Esophagus squamous epithelium (tissue), 5 donors: ENCODE results near the gene SCAMP5. TPM values are rescaled to one million over a fixed set of nuclear protein-coding genes. Genes with fewer than 3 reads are reported as not detected.

Source experiments
- DNase-seq: peaks from one replicate; lab custom pipeline; 2025; lab: John Stamatoyannopoulos, UW
- H3K27ac ChIP-seq, 4 donors: fragments of 200-600 bp; sonication (generic); one replicate each; pipeline ENCODE4 v1.5.1; 2016 to 2019; ENCODE audit warnings: mild to moderate bottlenecking in 1 of 4
- H3K27me3 ChIP-seq, 4 donors: fragments of 200-600 bp; sonication (generic); 1 replicate in 3 of 4; 2 replicates in 1 of 4; pipeline versions ENCODE4 v1.5.1 to v1.6.0; 2017 to 2021; ENCODE audit warnings: antibody characterized with exemption in 1 of 4
- H3K36me3 ChIP-seq, 3 donors: fragments of 200-600 bp; sonication (generic); one replicate each; pipeline ENCODE4 v1.5.1; 2016 to 2019
- H3K4me1 ChIP-seq, 3 donors: fragments of 200-600 bp; sonication (generic); one replicate each; pipeline ENCODE4 v1.5.1; 2017 to 2019
- H3K4me3 ChIP-seq, 4 donors: fragments of 200-600 bp; sonication (generic); 1 replicate in 3 of 4; 2 replicates in 1 of 4; pipeline ENCODE4 v1.5.1; 2016 to 2019; ENCODE audit warnings: mild to moderate bottlenecking in 2 of 4, moderate library complexity in 1 of 4
- H3K9me3 ChIP-seq, 3 donors: fragments of 200-600 bp; sonication (generic); one replicate each; pipeline ENCODE4 v1.5.1; 2016 to 2019
- CTCF ChIP-seq, 6 experiments: fragments of 450-650 bp in 4 of 6; fragments of 200-600 bp in 2 of 6; sonication (generic) in 2 of 6; IDR thresholded peaks; one replicate each; pipeline ENCODE4 v1.5.1; 2016 to 2019; ENCODE audit warnings: antibody characterized with exemption in 6 of 6, mild to moderate bottlenecking in 4 of 6, moderate library complexity in 4 of 6
- POLR2A ChIP-seq, 4 donors: fragments of 450-650 bp; IDR thresholded peaks; one replicate each; pipeline ENCODE4 v1.6.1; 2017; ENCODE audit warnings: antibody characterized with exemption in 4 of 4, mild to moderate bottlenecking in 4 of 4, moderate library complexity in 3 of 4
- WGBS, 2 donors: methylation state at CpG; one replicate each; pipeline ENCODE4 v1.1.5; 2018; 5-methylcytosine and 5-hydroxymethylcytosine counted together
- intact Hi-C: fragments of 100-400 bp; cut with DNase I; formaldehyde crosslinking; loops from one replicate; pipeline ENCODE4 v1.15.0; 2022
- total RNA-seq, 4 donors: library from RNA; depleted of rRNA; stranded (reverse); fragments of >200 nt; gene quantifications; one replicate each; pipeline ENCODE4 v1.1.0, GENCODE V29; 2016
- donor health status: DM: yes; HTN: yes; CAD: no.

The SCAMP5 gene
- total RNA-seq, 4 donors from 2014 or later, result 0.57 to 2.0 (median 0.67) TPM

GRCh38 chr15:74967670-74968069, 27.7 kb upstream of the SCAMP5 start:
- intact Hi-C loops, result no loop called here
- DNase-seq, result no peak
- H3K27me3 ChIP-seq, result no peaks in the 10 kb centered on the region
- H3K4me1 ChIP-seq, result no peaks in the 10 kb centered on the region
- H3K36me3 ChIP-seq, result no peaks in the 10 kb centered on the region
- H3K4me3 ChIP-seq, result no peak overlapping the region
- no peak overlapping the region for H3K27ac ChIP-seq
- no peaks in the 10 kb centered on the region for H3K9me3 ChIP-seq
- TF ChIP-seq CTCF (IDR thresholded peaks at IDR 0.05) (no peak), POLR2A (IDR thresholded peaks at IDR 0.05) (no peak)
- 82 to 100% methylated on average over 5 of the region's 5 CpGs for WGBS, 2 donors

GRCh38 chr15:74976159-74976558, 19.2 kb upstream of the SCAMP5 start:
- intact Hi-C loops, result no loop called here
- Histone ChIP-seq H3K9me3 (no peaks in the 10 kb centered on the region), H3K36me3 (no peaks in the 10 kb centered on the region), H3K4me3 (no peak overlapping the region), H3K27me3 (no peaks in the 10 kb centered on the region), H3K27ac (no peak overlapping the region), H3K4me1 (no peaks in the 10 kb centered on the region)
- no peak for TF ChIP-seq POLR2A (IDR thresholded peaks at IDR 0.05)
- no peak for TF ChIP-seq CTCF (IDR thresholded peaks at IDR 0.05)
- DNase-seq, result no peak
- 78 to 85% methylated on average over 1 of the region's 1 CpG for WGBS, 2 donors

- Histone ChIP-seq H3K27me3 (no peaks in the 10 kb centered on the region), H3K4me3 (no peak overlapping the region), H3K4me1 (no peaks in the 10 kb centered on the region), H3K27ac (no peak overlapping the region), H3K9me3 (no peaks in the 10 kb centered on the region), H3K36me3 (no peaks in the 10 kb centered on the region)
- TF ChIP-seq CTCF (IDR thresholded peaks at IDR 0.05), result no peak
- TF ChIP-seq POLR2A (IDR thresholded peaks at IDR 0.05), result no peak
- intact Hi-C loops, result no loop called here
- no peak for DNase-seq
- WGBS, 2 donors, result 41 to 59% methylated on average over 4 of the region's 4 CpGs
Measured at GRCh38 chr15:74977599-74977998, 17.8 kb upstream of the SCAMP5 start.

GRCh38 chr15:74978077-74978476, 17.3 kb upstream of the SCAMP5 start:
- Histone ChIP-seq H3K36me3 (no peaks in the 10 kb centered on the region), H3K27ac (no peak overlapping the region), H3K9me3 (no peaks in the 10 kb centered on the region), H3K4me1 (no peaks in the 10 kb centered on the region), H3K4me3 (no peak overlapping the region), H3K27me3 (no peaks in the 10 kb centered on the region)
- TF ChIP-seq POLR2A (IDR thresholded peaks at IDR 0.05) (no peak), CTCF (IDR thresholded peaks at IDR 0.05) (no peak)
- 80 to 89% methylated on average over 1 of the region's 1 CpG for WGBS, 2 donors
- DNase-seq, result no peak
- intact Hi-C loops, result no loop called here

- intact Hi-C loops, result no loop called here
- Histone ChIP-seq H3K9me3 (no peaks in the 10 kb centered on the region), H3K27me3 (no peaks in the 10 kb centered on the region), H3K27ac (no peak overlapping the region), H3K4me3 (no peak overlapping the region), H3K4me1 (no peaks in the 10 kb centered on the region), H3K36me3 (no peaks in the 10 kb centered on the region)
- 5 to 13% methylated on average over 2 to 3 of the region's 3 CpGs for WGBS, 2 donors
- DNase-seq, result no peak
- TF ChIP-seq CTCF (IDR thresholded peaks at IDR 0.05), result no peak
- no peak for TF ChIP-seq POLR2A (IDR thresholded peaks at IDR 0.05)
Measured at GRCh38 chr15:74978503-74978902, 16.9 kb upstream of the SCAMP5 start.
